ENCODE data around the gene PSMD13.
"Not testable (repeated sequence)": the region's sequence is repeated elsewhere in the genome, so short reads cannot be mapped to it uniquely, and the experiment has no call there.

The PSMD13 gene

DNA sequence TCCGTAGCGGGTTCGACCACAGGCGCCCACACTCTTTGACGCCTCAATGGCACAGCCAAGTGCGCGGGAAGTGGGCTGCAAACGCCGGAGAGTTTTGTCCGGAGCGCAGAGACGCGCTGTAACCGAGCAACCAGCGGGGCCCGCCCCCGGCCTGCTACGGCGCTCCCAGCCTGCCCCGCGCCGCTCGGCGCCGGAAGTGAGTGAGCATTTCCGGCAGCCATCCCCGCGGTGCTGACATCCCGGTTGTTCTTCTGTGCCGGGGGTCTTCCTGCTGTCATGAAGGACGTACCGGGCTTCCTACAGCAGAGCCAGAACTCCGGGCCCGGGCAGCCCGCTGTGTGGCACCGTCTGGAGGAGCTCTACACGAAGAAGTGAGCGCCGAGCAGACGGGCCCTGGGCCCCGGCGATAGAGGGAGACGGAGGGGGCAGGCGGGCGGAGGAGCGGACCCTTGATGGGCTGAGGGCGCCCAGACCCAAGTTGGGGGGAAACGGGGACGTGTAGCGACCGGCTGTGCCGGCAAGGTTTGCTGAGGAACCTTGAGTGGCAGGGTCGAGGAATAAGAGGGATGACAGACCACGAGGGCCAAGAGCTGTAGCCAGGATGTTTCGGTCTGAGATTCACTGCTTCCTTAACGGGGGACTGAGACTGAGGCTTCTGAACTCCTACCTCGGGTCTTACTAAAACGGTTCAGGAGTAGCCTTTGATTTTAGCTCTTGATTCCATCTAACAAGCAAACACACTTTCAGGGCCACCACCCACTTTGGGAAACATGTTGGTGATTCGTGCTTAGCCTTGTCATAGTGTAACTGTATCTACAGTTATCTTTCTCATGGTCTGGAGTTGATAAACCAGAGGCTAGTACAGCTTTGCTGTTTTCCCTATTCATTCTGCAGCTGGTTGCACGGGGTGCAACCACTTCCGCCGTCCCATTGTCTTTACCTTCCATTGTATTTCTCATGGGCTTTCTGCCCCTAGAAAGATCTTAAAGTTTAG lies at the start of gene PSMD13:
TSS of gene PSMD13 (plus strand) at position 203 of the 994 bp plus-strand sequence. CDS start at position 277, 74 bp downstream.
- peak; percentile 78 to 81 for DNase-seq (ENCODE audit: low read depth in 2 of 2, low spot score in 1 of 2)

DNA sequence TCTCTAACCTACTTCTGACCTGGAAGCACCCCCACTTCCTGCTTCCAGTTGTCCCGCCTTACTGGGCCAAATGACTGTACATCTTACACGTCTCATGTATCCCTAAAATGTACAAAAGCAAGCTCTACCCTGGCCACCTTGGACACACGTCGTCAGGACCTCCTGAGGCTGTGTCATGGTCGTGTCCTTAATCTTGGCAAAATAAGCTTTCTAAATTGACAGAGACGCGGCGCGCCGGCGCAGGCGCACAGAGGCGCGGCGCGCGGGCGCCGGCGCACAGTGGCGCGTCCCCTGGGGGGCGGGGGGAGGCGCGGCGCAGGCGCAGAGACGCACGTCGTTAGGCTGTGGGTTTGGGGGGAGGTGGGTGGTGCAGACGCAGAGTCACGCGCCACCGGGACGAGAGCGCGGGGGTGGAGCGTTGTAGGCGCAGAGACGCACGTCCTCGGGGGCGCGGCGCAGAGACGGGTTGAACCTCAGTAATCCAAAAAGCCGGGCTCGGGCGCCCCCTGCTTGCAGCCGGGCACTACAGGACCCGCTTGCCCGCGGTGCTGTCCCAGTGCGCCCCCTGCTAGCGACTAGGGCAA lies 47.5 kb upstream of the PSMD13 start:
- not testable (repeated sequence) for DNase-seq (ENCODE audit: low read depth in 2 of 2, low spot score in 1 of 2)

DNA sequence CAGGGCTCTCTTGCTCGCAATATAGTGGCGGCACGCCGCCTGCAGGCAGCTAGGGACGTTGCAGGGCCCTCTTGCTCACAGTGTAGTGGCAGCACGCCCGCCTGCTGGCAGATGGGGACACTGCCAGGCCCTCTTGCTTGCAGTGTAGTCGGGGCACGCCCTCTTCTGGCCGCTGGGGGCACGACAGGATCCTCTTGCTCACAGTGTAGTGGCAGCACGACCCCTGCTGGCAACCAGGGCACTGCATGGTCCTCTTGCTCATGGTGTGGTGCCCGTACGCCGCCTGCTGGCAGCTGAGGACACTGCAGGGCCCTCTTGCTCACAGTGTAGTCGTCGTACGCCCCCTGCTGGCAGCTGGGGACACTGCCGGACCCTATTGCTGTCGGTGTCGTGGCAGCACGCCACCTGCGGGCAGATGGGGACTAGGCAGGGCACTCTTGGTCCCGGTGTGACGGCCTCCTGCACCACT lies 46.9 kb upstream of the PSMD13 start:
- DNase-seq (ENCODE audit: low read depth in 2 of 2, low spot score in 1 of 2): not testable (repeated sequence)

DNA sequence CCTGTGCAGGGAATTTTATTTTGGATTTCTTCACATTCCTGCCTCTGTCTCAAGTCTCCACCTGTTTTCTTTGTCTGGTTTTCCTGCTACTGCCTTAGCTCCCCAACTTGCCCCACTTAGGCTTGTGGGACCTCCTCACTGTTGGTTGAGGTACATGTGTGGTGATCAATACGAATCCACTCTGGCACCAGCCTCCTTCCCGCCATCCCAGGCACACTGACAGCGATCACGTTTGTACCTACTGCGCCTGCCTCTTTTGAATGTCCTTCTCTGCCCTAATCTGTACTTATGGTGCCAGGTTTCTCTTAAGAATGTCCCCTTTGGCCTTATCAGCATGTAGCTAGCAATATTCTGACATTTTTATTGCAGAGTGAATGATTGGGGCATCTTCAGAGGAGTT lies 46.2 kb upstream of the PSMD13 start:
- not testable (repeated sequence) for DNase-seq (ENCODE audit: low read depth in 2 of 2, low spot score in 1 of 2)

DNA sequence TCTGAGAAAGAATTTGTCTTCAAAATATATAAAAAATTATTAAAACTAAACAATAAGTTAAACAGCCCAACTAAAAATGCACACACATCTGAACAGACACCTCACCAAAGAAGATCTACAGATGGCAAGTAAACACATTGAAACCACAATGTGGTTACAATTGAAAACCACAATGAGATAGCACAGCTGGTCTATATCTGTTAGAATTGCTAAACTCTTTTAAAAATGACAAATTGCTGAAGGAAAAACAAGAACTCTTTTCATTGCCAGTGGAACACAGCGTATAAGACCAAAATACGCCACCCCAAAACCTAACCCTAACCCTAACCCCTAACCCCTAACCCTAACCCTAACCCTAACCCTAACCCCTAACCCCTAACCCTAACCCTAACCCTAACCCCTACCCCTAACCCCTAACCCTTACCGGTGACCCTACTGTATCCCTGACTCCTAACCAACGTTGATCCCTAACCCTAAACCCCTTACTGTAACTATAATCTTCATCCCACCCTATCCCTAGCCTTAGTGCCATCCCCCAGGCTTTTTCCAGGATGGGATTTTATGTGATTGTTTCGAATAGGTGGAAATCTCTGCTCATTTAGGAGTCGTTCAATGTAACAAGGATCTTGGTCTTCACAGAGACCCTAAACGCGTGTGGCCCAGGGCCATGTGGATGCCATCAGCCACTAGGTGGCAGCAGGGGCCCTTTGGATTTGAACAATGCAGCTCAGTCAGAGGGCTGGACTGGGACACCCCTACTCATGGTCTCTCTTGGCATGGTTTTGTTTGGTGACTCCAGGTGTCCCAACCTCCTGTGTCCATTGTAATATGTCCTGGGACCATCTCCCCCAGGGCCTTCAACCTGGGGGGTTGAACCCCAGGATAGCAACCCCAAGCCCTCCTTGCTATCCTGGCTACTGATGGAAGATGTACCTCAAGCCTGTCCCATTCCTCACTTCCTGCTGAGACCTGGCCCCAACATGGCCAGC lies 45.0 kb upstream of the PSMD13 start:
- DNase-seq (ENCODE audit: low read depth in 2 of 2, low spot score in 1 of 2): not testable (repeated sequence)

DNA sequence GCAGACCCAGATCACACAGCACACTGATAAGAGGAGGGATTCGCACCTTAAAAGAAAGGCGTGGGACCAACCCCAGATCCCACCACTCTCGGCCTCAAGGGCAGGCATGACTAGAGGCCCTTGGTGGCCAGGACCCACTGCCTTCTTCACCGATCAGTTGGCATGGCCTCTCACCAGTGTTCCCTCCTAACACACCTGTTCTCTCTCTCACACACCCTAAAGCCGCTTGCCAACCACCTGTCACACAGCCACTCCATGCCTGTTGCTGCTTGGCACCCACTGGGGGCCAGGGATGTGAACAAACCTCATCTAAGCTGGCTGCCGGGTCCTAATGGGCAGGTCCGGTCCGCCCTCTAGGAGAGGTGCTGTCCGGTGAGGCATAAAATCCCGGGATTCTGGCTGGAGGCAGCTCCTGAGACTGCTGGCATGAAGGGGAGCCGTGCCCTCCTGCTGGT lies 44.1 kb upstream of the PSMD13 start, which contains the start of gene SCGB1C1:
TSS of gene SCGB1C1 (plus strand) at position 405 of the 455 bp plus-strand sequence. CDS start at position 427, 22 bp downstream.
- DNase-seq (ENCODE audit: low read depth in 2 of 2, low spot score in 1 of 2): not testable (repeated sequence)

DNA sequence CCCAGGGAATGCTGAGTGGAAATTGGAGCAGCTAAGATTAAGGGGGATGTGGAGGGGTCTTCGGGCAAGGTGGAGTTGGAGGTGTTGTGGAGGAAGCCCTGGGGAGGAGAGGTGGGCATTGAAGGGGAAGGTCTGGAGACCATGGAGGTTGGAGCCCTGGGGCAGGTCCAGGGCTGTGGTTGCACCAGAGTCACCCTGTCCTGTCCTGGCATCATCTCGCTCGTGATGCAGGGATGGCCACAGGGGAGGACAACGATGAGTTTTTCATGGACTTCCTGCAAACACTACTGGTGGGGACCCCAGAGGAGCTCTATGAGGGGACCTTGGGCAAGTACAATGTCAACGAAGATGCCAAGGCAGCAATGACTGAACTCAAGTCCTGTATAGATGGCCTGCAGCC lies 43.3 kb upstream of the PSMD13 start:
- DNase-seq (ENCODE audit: low read depth in 2 of 2, low spot score in 1 of 2): not testable (repeated sequence)

DNA sequence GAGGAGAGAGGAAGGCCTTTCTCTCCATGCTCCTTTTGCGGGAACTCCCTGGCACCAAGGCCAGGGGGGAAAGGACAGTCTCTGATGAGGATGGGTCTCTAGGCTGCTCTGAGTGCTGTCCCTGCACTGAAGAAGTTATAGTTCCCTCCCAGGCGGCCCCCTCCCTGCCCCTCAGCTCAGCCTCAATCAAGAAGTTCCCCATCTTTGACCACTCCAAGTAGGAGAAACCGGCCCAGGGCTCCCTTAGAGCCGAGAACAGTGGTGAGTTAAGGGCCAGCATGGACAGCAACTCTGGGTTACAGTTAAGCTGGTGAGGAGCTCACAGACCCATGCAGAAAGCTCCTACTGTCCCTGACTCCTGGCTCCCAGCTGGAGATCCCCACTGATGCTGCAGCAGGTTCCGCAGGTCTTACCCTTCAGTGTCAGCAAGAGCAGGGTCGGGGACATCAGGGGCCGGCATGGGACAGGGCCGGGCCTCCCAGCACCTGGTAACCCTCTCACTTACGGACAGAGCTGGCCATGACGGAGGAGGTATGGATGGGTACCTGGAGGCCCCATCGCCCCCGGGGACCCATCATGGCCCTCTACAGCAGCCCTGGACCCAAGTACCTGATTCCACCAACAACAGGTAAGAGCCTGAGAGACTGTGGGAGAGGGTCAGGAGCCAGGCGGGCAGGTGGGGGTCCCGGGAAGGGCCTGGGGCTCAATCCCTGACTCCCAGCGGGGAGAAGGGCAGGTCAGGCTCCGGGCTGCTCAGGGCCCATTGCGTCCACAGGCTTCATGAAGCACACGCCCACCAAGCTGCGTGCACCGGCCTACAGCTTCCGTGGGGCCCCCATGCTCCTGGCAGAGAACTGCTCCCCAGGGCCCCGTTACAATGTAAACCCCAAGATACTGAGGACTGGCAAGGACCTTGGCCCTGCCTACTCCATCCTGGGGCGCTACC lies 39.7 kb upstream of the PSMD13 start:
- DNase-seq (ENCODE audit: low read depth in 2 of 2, low spot score in 1 of 2): no peak

DNA sequence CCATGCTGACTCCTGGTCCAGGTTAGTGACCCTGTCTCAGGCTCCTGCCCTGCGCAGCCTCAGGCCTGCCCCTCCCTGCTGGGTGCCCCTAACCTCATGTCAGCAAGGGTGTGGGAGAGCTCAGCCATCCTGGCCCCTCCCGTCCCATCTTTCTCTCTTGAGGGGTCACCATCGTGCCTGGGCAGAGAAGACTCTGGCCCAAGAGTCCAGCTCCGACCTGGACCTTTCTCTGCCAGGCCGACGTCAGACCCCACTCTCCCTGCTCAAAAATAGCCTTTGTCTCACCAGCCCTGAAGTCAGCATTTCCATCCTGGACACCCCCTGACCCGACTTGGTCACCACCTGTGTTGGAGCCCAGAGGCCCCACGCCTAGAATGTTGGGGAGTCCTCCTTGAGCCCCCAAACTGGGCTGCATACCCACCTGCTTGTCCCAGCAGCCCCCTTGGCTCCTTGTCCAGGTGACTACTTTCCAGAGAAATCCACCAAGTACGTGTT lies 39.0 kb upstream of the PSMD13 start:
- no peak for DNase-seq (ENCODE audit: low read depth in 2 of 2, low spot score in 1 of 2)

DNA sequence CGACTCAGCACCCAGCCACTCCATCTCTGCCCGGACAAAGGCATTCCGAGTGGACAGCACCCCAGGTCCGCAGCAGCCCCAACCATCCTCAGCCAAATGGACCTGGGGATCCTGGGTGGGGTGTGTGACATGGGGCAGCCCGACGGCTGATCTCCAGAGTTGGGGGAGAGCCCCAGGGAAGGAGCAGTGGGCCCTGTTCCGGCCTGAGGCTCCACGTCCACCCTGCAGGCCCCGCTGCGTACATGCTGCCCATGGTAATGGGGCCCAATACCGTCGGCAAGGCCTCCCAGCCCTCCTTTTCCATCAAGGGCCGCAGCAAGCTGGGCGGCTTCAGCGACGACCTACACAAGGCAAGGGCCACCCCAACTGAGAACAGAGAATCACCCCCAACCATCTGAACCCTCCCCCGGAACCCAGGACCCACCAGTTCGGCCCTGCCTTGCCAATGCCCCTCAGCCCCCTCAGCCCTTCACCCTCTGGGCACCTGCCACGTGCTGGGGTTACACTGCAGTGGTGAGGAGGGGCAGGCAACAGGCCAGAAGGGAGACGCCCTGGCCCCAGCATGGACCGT lies 38.5 kb upstream of the PSMD13 start:
- DNase-seq (ENCODE audit: low read depth in 2 of 2, low spot score in 1 of 2): no peak

DNA sequence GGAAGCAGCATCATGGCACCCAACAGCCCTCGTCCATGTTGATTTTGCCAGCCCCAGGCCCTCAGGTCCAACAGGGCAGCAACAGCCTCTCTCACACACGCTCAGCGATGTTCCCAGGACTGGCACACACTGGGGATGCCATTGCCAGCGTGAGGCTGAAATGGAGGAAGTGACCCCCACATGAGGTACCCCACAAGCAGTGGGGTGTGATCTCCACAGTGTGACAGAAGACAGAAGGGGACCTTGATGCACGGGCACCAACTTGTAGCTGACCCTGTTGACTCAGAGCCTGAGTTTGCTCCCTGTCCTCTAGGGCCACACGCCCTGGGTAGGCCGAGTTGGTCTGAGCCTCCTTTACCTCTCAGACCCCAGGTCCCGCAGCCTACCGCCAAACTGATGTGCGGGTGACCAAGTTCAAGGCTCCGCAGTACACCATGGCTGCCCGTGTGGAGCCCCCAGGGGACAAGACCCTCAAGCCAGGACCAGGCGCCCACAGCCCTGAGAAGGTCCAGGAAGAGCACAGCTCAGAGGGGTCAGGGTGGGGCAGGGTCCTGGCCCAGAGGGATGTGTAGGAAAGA lies 37.7 kb upstream of the PSMD13 start:
- no peak for DNase-seq (ENCODE audit: low read depth in 2 of 2, low spot score in 1 of 2)

DNA sequence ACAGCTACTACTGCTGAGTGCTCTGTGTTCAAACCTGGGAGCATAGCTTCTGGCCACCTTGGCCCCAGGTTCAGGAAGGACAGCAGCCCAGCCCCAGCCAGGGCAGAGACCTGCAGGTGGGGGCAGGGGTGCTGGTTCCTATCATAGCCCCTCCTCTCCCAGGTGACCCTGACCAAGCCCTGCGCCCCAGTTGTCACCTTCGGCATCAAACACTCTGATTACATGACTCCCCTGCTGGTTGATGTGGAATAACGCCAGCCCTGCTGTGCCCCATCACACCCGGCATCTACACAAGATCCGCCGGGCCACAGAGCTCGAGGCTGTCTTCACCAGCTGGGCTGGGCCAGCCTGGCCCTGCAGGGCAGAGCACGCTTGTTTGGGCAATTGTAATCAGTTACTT lies 37.0 kb upstream of the PSMD13 start:
- no peak for DNase-seq (ENCODE audit: low read depth in 2 of 2, low spot score in 1 of 2)

DNA sequence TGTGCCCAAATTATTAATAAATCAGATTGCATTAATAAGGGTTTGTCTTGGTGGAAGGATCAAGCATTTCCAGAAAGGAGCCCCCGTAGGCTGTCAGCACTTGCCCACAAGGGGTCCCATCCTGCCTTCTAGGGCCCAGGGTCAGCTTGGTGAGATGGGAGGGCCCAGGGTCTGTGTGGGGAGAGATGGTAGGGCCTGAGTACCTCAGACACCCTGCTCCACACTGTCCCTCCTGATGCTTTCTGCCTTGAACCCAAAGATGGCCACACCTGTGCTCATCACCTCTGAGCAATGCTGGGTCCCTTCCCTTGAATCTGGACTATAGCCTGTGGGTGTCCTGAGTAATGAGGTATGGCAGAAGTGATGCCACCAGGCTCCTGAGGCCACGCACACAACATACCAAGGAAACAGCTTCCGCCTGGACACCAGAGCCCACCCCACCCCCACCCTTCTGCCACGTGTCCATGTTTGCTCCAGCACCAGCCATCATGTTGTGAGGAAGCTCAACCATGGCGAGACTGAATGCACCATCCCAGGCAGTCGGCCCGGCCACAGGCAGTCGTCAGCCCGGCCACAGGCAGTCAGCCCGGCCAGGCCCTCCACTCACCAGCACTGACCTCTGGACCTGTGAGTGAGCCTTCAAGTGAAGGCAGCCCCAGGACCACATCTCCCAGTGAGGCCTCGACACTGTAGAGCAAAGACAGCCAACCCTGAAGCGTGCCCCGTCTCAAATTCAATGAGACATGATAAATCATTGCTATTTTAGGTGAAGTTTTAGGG lies 36.4 kb upstream of the PSMD13 start:
- no peak for DNase-seq (ENCODE audit: low read depth in 2 of 2, low spot score in 1 of 2)

DNA sequence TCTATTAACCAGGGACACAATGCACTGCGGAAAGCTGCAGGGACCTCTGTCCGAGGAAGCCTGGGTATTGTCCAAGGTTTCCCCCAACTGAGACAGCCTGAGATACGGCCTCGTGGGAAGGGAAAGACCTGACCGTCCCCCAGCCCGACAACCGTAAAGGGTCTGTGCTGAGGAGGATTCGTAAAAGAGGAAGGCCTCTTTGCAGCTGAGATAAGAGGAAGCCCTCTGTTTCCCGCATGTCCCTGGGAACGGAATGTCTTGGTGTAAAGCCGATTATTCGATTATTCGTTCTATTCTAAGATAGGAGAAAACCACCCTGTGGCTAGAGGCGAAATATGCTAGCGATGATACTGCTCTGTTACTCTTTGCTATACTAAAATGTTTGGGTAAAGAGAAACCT lies 34.8 kb upstream of the PSMD13 start:
- DNase-seq (ENCODE audit: low read depth in 2 of 2, low spot score in 1 of 2): no peak

DNA sequence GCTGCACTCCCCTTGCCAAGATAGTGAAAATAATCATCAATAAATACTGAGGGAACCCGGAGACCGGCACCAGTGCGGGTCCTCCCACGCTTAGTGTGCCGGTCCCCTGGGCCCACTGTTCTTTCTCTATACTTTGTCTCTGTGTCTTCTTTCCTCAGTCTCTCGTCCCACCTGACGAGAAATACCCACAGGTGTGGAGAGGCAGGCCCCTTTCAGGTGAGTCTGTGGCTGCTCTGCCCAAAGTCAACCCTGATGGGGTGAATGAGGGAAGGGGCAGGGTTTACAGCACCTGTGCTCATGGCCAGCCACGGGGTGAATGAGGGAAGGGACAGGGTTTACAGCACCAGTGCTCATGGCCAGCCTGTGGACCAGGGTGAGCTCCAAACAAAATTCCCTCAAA lies 34.3 kb upstream of the PSMD13 start:
- DNase-seq (ENCODE audit: low read depth in 2 of 2, low spot score in 1 of 2): no peak

DNA sequence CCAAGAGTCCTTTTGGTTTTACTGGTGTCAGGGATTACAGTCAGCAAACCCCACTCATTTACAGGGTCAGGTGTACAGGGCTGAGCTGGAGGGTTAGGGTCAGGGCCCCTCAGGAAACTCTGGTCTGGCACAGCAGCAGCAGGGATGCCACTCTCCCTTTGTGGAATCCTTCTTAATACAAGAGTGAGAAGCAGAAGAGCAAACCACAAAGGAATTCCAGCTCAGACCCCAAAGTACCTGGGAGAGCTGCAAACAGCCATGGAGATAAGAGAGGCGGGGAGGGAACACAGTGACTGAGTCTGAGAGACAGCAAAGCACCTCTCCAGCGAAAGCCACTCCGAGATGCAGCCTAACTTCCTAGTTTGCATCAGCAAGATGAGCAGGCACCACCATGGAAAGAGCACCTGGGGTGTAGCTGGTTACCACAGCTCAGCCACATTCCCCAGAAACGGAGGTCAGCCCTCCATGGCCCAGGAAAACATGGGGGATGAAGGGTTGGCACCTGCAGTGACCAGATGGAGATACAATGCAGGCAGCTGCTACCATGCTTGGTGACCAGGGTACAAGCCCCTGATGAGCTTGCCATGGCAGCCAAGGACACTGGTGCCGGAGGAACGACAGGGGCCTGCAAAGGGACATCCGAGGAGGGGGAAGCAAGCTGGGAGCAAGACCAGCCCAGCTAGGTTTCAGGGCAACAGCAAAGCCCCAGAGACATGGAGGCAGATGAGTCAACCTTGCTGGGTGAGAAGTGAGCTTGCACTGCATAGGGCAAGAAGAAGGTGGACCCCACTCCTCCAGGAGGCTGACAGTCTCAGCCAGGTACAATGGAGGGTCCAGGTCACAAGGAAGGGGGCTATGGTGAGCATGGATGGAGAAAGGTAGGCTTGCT lies 33.5 kb upstream of the PSMD13 start:
- no peak for DNase-seq (ENCODE audit: low read depth in 2 of 2, low spot score in 1 of 2)

Measured in stimulated activated CD8-positive, alpha-beta memory T cell treated with anti-CD3 and anti-CD28 coated beads, Interleukin-4, amount 100 ng/mL, for 1 hour (primary cell).